Sigmoid colon (tissue), 4 donors: Measurements from ENCODE around the gene MDK.

Experiments
- CTCF ChIP-seq, 4 experiments: fragments of 450-650 bp in 3 of 4; fragments of 200-600 bp in 1 of 4; IDR thresholded peaks; one replicate each; pipeline ENCODE4 v1.5.1; 2016 to 2019; ENCODE audit warnings: antibody characterized with exemption in 4 of 4, mild to moderate bottlenecking in 3 of 4, moderate library complexity in 2 of 4
- EP300 ChIP-seq, 4 donors: sonication (generic); formaldehyde crosslinking; IDR thresholded peaks; one replicate each; pipeline ENCODE4 v1.6.1; 2017; ENCODE audit warnings: antibody characterized with exemption in 4 of 4
- POLR2A ChIP-seq, 2 donors: fragments of 450-650 bp; IDR thresholded peaks; one replicate each; pipeline ENCODE4 v1.6.1; 2016; ENCODE audit warnings: antibody characterized with exemption in 2 of 2, mild to moderate bottlenecking in 2 of 2, moderate library complexity in 2 of 2
- POLR2AphosphoS5 ChIP-seq, 4 donors: sonication (generic); formaldehyde crosslinking; IDR thresholded peaks; one replicate each; pipeline ENCODE4 v1.6.1; 2017; ENCODE audit warnings: antibody characterized with exemption in 4 of 4

GRCh38 chr11:46377290-46377689 lies 4.2 kb upstream of the MDK start:
- TF ChIP-seq EP300 (IDR thresholded peaks at IDR 0.05) (no peak), CTCF (IDR thresholded peaks at IDR 0.05) (no peak), POLR2AphosphoS5 (IDR thresholded peaks at IDR 0.05) (no peak), POLR2A (IDR thresholded peaks at IDR 0.05) (no peak)
